ENCODE measurements around the gene ZNF573.

The ZNF573 gene

DNA sequence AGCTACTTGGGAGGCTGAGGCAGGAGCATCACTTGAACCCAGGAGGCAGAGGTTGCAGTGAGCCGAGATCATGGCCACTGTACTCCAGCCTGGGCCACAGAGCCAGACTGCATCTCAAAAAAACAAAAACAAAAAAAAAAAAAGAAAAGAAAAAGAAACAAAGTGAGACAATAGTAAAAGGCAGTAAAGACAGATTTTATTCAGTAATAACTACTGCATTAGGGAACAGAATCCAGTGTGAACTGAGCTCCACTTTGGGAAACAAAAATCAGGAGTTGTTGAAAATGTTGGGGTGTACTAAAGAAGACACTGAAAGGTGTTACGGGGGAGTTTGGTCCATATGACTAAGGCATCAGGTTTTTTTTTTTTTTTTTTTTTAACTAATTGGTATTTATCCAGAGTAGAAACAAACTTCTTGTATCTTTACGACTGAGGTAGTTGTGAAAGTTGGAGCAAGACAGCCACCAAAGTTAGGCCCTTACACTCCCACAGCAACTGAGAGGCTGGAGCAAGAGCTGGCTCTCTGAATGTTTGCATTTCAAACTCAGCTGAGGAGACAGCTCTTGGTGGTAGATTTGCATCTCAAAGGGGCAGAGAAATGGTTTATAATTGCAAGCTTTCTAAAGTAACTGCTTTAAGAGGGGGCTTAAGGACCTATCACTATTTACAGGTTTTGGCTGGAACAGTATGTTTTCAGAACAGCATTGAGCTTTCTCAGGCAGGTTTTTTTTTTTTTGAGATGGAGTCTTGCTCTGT lies 84.1 kb downstream of the ZNF573 start:
- no peak for DNase-seq (ENCODE audit: low spot score)

DNA sequence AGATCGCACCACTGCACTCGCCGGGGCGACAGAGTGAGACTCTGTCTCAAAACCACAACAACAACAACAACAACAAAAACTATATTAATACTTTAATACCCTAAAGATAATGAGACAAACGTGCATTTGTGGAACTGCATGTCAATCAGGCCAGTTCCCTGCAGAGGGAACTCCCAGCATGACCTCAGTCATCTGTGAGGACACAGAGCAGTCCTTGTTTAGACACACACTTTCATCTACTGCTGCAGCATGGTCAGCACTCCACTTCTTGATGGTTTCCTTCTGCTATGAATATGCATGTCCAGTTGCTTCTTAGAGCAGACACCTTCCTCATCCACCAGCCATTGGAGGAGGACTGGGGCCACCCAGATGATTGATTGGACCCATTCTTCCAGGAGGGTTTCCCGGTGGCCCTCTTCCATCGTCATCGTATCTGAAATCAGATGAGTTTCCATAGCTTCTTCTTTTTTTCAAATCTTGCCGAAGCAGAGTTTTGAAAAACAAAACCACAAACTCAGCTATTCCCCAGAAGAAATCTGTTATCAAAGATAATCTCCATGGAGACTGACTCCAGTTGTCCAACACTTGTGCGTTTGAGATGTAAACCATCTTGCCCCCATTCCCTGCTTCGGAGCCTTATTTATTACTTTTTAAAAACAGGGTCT lies 86.3 kb downstream of the ZNF573 start:
- DNase-seq (ENCODE audit: low spot score) = no peak

DNA sequence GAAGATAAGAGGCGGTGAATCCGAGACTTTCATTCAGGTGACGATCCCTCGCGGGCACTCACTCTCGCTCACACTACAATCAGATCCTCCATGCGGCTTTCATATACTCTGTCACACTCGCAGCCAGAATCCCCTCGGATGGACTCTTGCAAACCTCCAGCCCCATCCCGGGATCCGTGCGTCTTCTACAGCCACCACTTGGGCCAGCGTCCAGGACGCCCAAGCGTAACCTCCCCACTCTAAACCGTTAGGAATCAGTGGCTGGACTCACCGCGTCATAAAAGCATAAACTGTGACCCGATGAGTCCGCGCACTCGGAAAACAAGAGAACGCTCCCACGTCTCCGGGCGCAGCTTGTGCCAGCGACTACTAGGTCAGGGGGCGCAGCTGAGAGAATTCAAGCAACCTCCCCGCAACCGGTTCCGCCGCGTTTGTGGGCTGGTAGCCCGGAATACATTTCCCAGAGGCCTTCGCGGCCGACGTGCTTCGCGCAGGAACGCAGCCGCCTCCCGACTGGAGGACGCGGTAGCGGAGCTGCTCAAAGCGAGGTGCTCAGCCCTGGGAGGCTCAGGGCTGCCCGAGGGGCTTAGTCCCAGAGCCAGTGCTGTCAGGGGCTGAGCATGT lies 87.4 kb downstream of the ZNF573 start:
- no peak for DNase-seq (ENCODE audit: low spot score)

All from RKO (cell line).